ENCODE data around the gene TNFRSF8.

GRCh38 chr1:12094180-12094579 lies 31.1 kb downstream of the TNFRSF8 start:
- TF ChIP-seq, protein P1, sequence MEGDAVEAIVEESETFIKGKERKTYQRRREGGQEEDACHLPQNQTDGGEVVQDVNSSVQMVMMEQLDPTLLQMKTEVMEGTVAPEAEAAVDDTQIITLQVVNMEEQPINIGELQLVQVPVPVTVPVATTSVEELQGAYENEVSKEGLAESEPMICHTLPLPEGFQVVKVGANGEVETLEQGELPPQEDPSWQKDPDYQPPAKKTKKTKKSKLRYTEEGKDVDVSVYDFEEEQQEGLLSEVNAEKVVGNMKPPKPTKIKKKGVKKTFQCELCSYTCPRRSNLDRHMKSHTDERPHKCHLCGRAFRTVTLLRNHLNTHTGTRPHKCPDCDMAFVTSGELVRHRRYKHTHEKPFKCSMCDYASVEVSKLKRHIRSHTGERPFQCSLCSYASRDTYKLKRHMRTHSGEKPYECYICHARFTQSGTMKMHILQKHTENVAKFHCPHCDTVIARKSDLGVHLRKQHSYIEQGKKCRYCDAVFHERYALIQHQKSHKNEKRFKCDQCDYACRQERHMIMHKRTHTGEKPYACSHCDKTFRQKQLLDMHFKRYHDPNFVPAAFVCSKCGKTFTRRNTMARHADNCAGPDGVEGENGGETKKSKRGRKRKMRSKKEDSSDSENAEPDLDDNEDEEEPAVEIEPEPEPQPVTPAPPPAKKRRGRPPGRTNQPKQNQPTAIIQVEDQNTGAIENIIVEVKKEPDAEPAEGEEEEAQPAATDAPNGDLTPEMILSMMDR (IDR thresholded peaks at IDR 0.05) = no peak
- TF ChIP-seq POLR2A (IDR thresholded peaks at IDR 0.05) = no peak
- no peak for TF ChIP-seq POLR2AphosphoS5 (IDR thresholded peaks at IDR 0.05)
